Endothelial cell of umbilical vein (primary cell): ENCODE data around the gene ZNF30. TPM values are rescaled to one million over a fixed set of nuclear protein-coding genes. Genes with fewer than 3 reads are reported as not detected.

Experiments used
- BruUV-seq: library from RNA; stranded (reverse); fragments of 400-500 nt; replicated peaks from 2 replicates; lab custom pipeline; 2021; lab: Mats Ljungman, UMichigan
- CTCF ChIA-PET: fragments of 300-600, 350-600 bp; sonication (Branson Sonifier 250); formaldehyde crosslinking; loops from one replicate; lab custom pipeline; 2021; ENCODE audit warnings: antibody characterized with exemption, inconsistent platforms; lab: Charles Lee
- POLR2A ChIA-PET: fragments of 300-600, 350-600 bp; sonication (Branson Sonifier 250); formaldehyde crosslinking; loops from one replicate; lab custom pipeline; 2021; ENCODE audit warnings: antibody characterized with exemption, inconsistent platforms; lab: Charles Lee
- DNase-seq: peaks from one replicate; pipeline ENCODE4 v3.0.0-alpha.2; 2011; ENCODE audit warnings: low read depth, low spot score
- FAIRE-seq: peaks from 2 replicates; lab custom pipeline; 2011; peaks lifted over from hg19 to GRCh38; lab: Jason Lieb, UNC
- H2AFZ ChIP-seq: 2 replicates; pipeline ENCODE4 v1.6.0; 2012; ENCODE audit warnings: low read depth, low read length, control low read depth, inconsistent platforms
- H3K27ac ChIP-seq: 2 replicates; pipeline ENCODE4 v1.5.1; 2011; ENCODE audit warnings: low read depth, mild to moderate bottlenecking, control low read depth, low read length, moderate library complexity; ENCODE audit not compliant: insufficient read depth
- H3K27me3 ChIP-seq, 2 experiments: 2 replicates each; pipeline versions ENCODE4 v1.6.0 to v1.6.1; 2011; ENCODE audit warnings: low read length in 2 of 2, mixed read lengths in 1 of 2; ENCODE audit not compliant: control insufficient read depth in 2 of 2, insufficient read depth in 2 of 2
- H3K36me3 ChIP-seq, 2 experiments: 2 replicates in 1 of 2; 3 replicates in 1 of 2; pipeline ENCODE4 v1.5.1; 2011; ENCODE audit warnings: low read length in 2 of 2, mild to moderate bottlenecking in 1 of 2, moderate library complexity in 1 of 2; ENCODE audit not compliant: control insufficient read depth in 2 of 2, insufficient read depth in 2 of 2; ENCODE audit errors: extremely low read depth in 1 of 2
- H3K4me1 ChIP-seq: 3 replicates; pipeline ENCODE4 v1.5.1; 2011; ENCODE audit warnings: mild to moderate bottlenecking, low read length; ENCODE audit not compliant: control insufficient read depth, insufficient read depth; ENCODE audit errors: extremely low read depth
- H3K4me2 ChIP-seq: 2 replicates; pipeline ENCODE4 v1.6.1; 2011; ENCODE audit warnings: low read length, control low read depth, mixed read lengths; ENCODE audit not compliant: insufficient read depth
- H3K4me3 ChIP-seq, 3 experiments: fragments of 200-600 bp in 1 of 3; sonication (generic), shearing (Covaris generic) in 1 of 3; replicated peaks in 1 of 3; 2 replicates each; pipeline ENCODE4 v1.5.1; 2011 to 2016; ENCODE audit warnings: control low read depth in 3 of 3, low read length in 3 of 3, mild to moderate bottlenecking in 2 of 3, inconsistent platforms in 1 of 3, low read depth in 1 of 3, moderate library complexity in 1 of 3; ENCODE audit not compliant: insufficient read depth in 1 of 3
- H3K79me2 ChIP-seq: 2 replicates; pipeline ENCODE4 v1.6.0; 2012; ENCODE audit warnings: low read length, inconsistent platforms; ENCODE audit not compliant: control insufficient read depth, insufficient read depth
- H3K9ac ChIP-seq: replicated peaks from 2 replicates; pipeline ENCODE3; 2011; ENCODE audit warnings: low read length, control low read depth; ENCODE audit not compliant: insufficient read depth; ENCODE audit errors: extremely low read depth
- H3K9me1 ChIP-seq: replicated peaks from 3 replicates; pipeline ENCODE4 v1.6.0; 2011; ENCODE audit warnings: mild to moderate bottlenecking, low read length; ENCODE audit not compliant: control insufficient read depth, insufficient read depth; ENCODE audit errors: extremely low read depth
- H3K9me3 ChIP-seq: replicated peaks from 2 replicates; pipeline ENCODE4 v1.5.1; 2012; ENCODE audit warnings: low read length, inconsistent platforms; ENCODE audit not compliant: control insufficient read depth, insufficient read depth
- H4K20me1 ChIP-seq: replicated peaks from 2 replicates; pipeline ENCODE3; 2011; ENCODE audit warnings: mild to moderate bottlenecking, low read length; ENCODE audit not compliant: control insufficient read depth, insufficient read depth; ENCODE audit errors: extremely low read depth
- EZH2 ChIP-seq: IDR thresholded peaks from 2 replicates; pipeline ENCODE4 v1.6.1; 2012; ENCODE audit warnings: borderline replicate concordance, low read depth, mild to moderate bottlenecking, moderate library complexity, low read length, inconsistent platforms; ENCODE audit not compliant: severe bottlenecking
- FOS ChIP-seq: IDR thresholded peaks from 2 replicates; pipeline ENCODE4 v1.6.1; 2011; ENCODE audit warnings: mild to moderate bottlenecking, low read length, moderate library complexity, borderline replicate concordance; ENCODE audit not compliant: insufficient read depth
- GATA2 ChIP-seq: IDR thresholded peaks from 2 replicates; pipeline ENCODE4 v1.7.0; 2011; ENCODE audit warnings: low read depth, mild to moderate bottlenecking, moderate library complexity, mixed read lengths, low read length; ENCODE audit not compliant: insufficient read length, insufficient read depth
- JUN ChIP-seq: IDR thresholded peaks from 2 replicates; pipeline ENCODE4 v1.6.1; 2011; ENCODE audit warnings: borderline replicate concordance, low read depth; ENCODE audit not compliant: insufficient read length, insufficient read depth
- MAX ChIP-seq: IDR thresholded peaks from 2 replicates; pipeline ENCODE4 v1.6.1; 2011; ENCODE audit not compliant: insufficient read depth, insufficient read length
- MYC ChIP-seq: IDR thresholded peaks from one replicate; pipeline ENCODE4 v1.6.1; 2011; ENCODE audit warnings: mild to moderate bottlenecking, low read depth, low read length
- POLR2A ChIP-seq: IDR thresholded peaks from 2 replicates; pipeline ENCODE4 v1.6.1; 2012; ENCODE audit warnings: low read depth, mild to moderate bottlenecking, control low read depth, low read length
- POLR2AphosphoS5 ChIP-seq: IDR thresholded peaks from 2 replicates; pipeline ENCODE4 v1.6.1; 2012; ENCODE audit warnings: low read depth, mild to moderate bottlenecking, control low read depth, low read length, moderate library complexity; ENCODE audit not compliant: insufficient read depth
- dilution Hi-C: fragments of 300-500 bp; cut with MboI; formaldehyde crosslinking; loops from one replicate; pipeline ENCODE4 v1.15.0; 2019; ENCODE audit warnings: low sequenced_read_pairs; ENCODE audit not compliant: extremely low pct_ligation_motif_present
- intact Hi-C: fragments of 100-400 bp; cut with micrococcal nuclease; formaldehyde crosslinking; loops from one replicate; pipeline ENCODE4 v1.10.0; 2022
- polyA plus RNA-seq, 4 experiments: library from polyadenylated mRNA; depleted of rRNA in 3 of 4; stranded (reverse) in 3 of 4; unstranded in 1 of 4; fragments of >200 nt; gene quantifications; 2 replicates each; pipeline versions ENCODE4 v1.2.1 to v1.2.3, GENCODE V29; 2011 to 2012; ENCODE audit warnings: missing spikeins in 1 of 4
- total RNA-seq: library from RNA; stranded (reverse); gene quantifications from 2 replicates; pipeline ENCODE4 v1.2.3, GENCODE V29; 2021
- TF ChIP-seq, protein P1 (sequence below), 2 donors: IDR thresholded peaks; 1 replicate in 1 of 2; 2 replicates in 1 of 2; pipeline ENCODE4 v1.5.1; 2011; ENCODE audit warnings: low read length in 2 of 2, mild to moderate bottlenecking in 2 of 2, moderate library complexity in 2 of 2, control low read depth in 1 of 2, inconsistent platforms in 1 of 2, low read depth in 1 of 2; ENCODE audit not compliant: insufficient read depth in 1 of 2; ENCODE audit errors: extremely low read depth in 1 of 2

Gene ZNF30
- total and polyA plus RNA-seq, 2 donors (not counting 3 experiments of a cell fraction or from before 2014, with no cell fraction given), result 1.3 to 4.7 TPM

GRCh38 chr19:34975056-34975455 is 48.4 kb downstream of the ZNF30 start:
- H3K79me2 ChIP-seq, result no peaks in the 10 kb centered on the region
- no peaks in the 10 kb centered on the region for H4K20me1 ChIP-seq
- H2AFZ ChIP-seq, result no peak overlapping the region
- H3K4me2 ChIP-seq, result no peak overlapping the region
- TF ChIP-seq MAX (no peak), EZH2 (no peak), FOS (no peak), JUN (no peak), POLR2A (no peak), GATA2 (no peak), POLR2AphosphoS5 (no peak), MYC (no peak)
- TF ChIP-seq, protein P1, sequence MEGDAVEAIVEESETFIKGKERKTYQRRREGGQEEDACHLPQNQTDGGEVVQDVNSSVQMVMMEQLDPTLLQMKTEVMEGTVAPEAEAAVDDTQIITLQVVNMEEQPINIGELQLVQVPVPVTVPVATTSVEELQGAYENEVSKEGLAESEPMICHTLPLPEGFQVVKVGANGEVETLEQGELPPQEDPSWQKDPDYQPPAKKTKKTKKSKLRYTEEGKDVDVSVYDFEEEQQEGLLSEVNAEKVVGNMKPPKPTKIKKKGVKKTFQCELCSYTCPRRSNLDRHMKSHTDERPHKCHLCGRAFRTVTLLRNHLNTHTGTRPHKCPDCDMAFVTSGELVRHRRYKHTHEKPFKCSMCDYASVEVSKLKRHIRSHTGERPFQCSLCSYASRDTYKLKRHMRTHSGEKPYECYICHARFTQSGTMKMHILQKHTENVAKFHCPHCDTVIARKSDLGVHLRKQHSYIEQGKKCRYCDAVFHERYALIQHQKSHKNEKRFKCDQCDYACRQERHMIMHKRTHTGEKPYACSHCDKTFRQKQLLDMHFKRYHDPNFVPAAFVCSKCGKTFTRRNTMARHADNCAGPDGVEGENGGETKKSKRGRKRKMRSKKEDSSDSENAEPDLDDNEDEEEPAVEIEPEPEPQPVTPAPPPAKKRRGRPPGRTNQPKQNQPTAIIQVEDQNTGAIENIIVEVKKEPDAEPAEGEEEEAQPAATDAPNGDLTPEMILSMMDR (IDR thresholded peaks at IDR 0.05; ENCODE audit: extremely low read depth in 1 of 2, insufficient read depth in 1 of 2, low read depth in 1 of 2, low read length in 2 of 2), result no peak
- dilution Hi-C loops (no loop called here), intact Hi-C loops (no loop called here)
- POLR2A ChIA-PET, result no interaction called here
- CTCF ChIA-PET, result interaction anchor here (3.8 to 6.3 kb wide), 2 partner anchors 26 to 35 kb away, joined by 40 to 129 read pairs; partner anchors contain the start of gene GRAMD1A
- no peak for DNase-seq
- H3K9me1 ChIP-seq, result no peaks in the 10 kb centered on the region
- no peaks in the 10 kb centered on the region for H3K36me3 ChIP-seq
- no peak overlapping the region for H3K9ac ChIP-seq
- no peaks in the 10 kb centered on the region for H3K9me3 ChIP-seq
- FAIRE-seq, result no peak
- no peak overlapping the region for H3K4me3 ChIP-seq
- no peak overlapping the region for H3K27ac ChIP-seq
- peaks cover 0 to 2% of the 10 kb centered on the region in 2 experiments for H3K27me3 ChIP-seq
- BruUV-seq, result no TSS peak
- no peaks in the 10 kb centered on the region for H3K4me1 ChIP-seq
